Glutamatergic neuron (in vitro differentiated cells): ENCODE results near the gene EEFSEC. TPM values are rescaled to one million over a fixed set of nuclear protein-coding genes. Genes with fewer than 3 reads are reported as not detected.
A peak's percentile ranks its signal among the peaks of the same experiment; 100 is the strongest.

ENCODE experiments used
- DNase-seq: peaks from one replicate; pipeline ENCODE4 v3.0.0; 2022
- H3K27ac Mint-ChIP-seq: one replicate; pipeline ENCODE4 v1.8.0; 2020; ENCODE audit warnings: mild to moderate bottlenecking, mixed read lengths, inconsistent platforms; ENCODE audit not compliant: unreplicated experiment
- H3K27me3 Mint-ChIP-seq: one replicate; pipeline ENCODE4 v1.8.0; 2020; ENCODE audit warnings: mild to moderate bottlenecking, moderate library complexity, mixed read lengths, inconsistent platforms; ENCODE audit not compliant: unreplicated experiment
- H3K36me3 Mint-ChIP-seq: one replicate; pipeline ENCODE4 v1.8.0; 2020; ENCODE audit warnings: mild to moderate bottlenecking, mixed read lengths, inconsistent platforms; ENCODE audit not compliant: unreplicated experiment
- H3K4me1 Mint-ChIP-seq: one replicate; pipeline ENCODE4 v1.8.0; 2020; ENCODE audit warnings: mild to moderate bottlenecking, low read depth, mixed read lengths, inconsistent platforms; ENCODE audit not compliant: unreplicated experiment
- H3K4me3 Mint-ChIP-seq: one replicate; pipeline ENCODE4 v1.8.0; 2020; ENCODE audit warnings: mild to moderate bottlenecking, mixed read lengths, inconsistent platforms; ENCODE audit not compliant: unreplicated experiment
- H3K9me3 Mint-ChIP-seq: one replicate; pipeline ENCODE4 v1.8.0; 2020; ENCODE audit warnings: mild to moderate bottlenecking, moderate library complexity, mixed read lengths, inconsistent platforms; ENCODE audit not compliant: unreplicated experiment
- total RNA-seq: library from RNA; stranded (reverse); fragmentation: NEBNext Ultra II Directional; extraction: Animal tissue kit (Norgen Biotek cat#: 25700); gene quantifications from one replicate; pipeline ENCODE4 v1.2.1, GENCODE V29; 2021; ENCODE audit not compliant: unreplicated experiment
- TF ChIP-seq, protein P1 (sequence below): fragments of 200-600 bp; sonication (generic); IDR thresholded peaks from one replicate; pipeline ENCODE4 v1.5.0; 2021; ENCODE audit not compliant: partially characterized antibody, unreplicated experiment

Gene EEFSEC
- total RNA-seq, 1 donor from 2014 or later = 8.3 TPM

DNA sequence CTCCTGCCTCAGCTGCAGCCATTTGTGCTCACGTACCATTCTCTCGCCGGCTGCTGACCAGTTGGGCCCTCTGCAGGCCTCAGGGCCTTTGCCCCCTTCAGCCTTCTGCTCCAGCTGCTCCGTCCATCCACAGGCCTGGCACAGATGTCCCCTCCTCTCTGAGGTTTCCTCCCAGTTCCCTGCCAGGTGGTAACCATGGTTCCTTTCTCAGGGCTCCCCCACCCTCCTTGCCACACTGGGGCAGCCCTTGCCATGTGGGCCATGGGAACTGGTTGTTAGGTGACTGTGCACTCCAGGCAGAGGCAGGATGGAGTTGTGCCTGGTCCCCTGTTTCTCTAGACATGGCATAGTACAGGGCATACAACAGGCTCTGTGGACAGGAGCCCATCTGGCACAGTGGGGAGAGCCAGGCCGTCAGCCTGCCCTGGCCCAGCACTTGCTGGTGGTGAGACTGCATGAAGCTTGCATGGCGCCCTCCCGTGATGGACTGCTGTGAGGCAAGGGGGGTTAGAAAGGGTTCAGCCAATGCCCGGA lies 164.5 kb downstream of the EEFSEC start:
- TF ChIP-seq, protein P1, sequence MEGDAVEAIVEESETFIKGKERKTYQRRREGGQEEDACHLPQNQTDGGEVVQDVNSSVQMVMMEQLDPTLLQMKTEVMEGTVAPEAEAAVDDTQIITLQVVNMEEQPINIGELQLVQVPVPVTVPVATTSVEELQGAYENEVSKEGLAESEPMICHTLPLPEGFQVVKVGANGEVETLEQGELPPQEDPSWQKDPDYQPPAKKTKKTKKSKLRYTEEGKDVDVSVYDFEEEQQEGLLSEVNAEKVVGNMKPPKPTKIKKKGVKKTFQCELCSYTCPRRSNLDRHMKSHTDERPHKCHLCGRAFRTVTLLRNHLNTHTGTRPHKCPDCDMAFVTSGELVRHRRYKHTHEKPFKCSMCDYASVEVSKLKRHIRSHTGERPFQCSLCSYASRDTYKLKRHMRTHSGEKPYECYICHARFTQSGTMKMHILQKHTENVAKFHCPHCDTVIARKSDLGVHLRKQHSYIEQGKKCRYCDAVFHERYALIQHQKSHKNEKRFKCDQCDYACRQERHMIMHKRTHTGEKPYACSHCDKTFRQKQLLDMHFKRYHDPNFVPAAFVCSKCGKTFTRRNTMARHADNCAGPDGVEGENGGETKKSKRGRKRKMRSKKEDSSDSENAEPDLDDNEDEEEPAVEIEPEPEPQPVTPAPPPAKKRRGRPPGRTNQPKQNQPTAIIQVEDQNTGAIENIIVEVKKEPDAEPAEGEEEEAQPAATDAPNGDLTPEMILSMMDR = no peak
- H3K27me3 Mint-ChIP-seq = peaks cover 11% of the 10 kb centered on the region
- H3K4me3 Mint-ChIP-seq = no peak overlapping the region
- peak; percentile 53 for DNase-seq
- peaks cover 31% of the 10 kb centered on the region for H3K4me1 Mint-ChIP-seq
- H3K27ac Mint-ChIP-seq = peak overlapping the region; percentile 75
- peaks cover 17% of the 10 kb centered on the region for H3K9me3 Mint-ChIP-seq
- no peaks in the 10 kb centered on the region for H3K36me3 Mint-ChIP-seq

DNA sequence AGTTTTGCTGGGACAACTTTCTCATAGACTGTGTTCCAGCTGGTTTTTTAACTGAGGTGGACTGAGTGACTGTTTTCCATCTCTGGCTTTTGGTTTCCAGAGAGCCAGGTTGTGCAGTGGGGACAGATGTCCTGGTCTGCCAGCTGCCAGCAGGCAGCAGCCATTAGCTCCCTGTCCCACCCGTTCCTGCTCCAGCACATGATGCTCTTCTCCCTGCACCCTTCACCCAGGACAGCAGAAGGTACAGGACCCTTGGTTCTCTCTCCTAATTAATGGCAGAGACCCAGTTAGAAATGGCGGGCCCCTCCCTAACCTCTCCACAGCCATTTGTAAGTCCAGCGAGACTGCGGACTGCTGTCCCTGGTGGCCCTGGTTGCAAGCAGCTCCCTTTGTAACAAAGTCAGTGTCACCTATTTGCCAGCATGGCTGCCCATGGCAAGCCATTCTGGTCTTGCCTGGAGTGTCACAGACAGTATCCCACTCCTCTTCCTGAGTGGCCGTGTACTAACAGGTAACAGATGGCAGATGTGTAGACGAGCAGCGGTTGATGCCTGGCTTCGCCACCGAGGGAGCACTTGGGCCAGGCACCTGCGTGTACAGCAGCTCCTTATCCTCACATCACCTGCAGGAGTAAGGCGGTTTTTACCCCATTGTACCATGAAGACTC lies 165.1 kb downstream of the EEFSEC start:
- Mint-ChIP-seq H3K9me3 (peaks cover 17% of the 10 kb centered on the region), H3K27ac (peak overlapping the region; percentile 75)
- DNase-seq = no peak

DNA sequence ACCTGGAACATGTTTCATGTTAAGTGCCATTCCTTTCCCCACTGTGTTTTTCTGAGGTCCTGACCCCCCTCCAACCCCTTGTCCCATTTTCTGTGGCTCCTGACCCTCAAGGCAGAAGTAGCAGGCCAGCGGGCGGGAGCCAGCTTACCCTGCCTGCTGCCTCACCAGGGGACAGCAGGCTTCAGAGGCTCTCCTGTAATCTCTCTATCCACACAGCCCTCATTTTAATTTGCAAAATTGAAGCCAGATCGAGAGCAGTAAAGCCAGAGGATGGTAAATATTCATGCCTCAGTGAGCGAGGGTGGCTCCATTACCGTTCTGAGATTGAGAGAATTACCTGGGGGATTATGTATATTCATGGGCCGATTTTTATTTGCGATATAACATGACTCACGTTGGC lies 165.8 kb downstream of the EEFSEC start:
- H3K4me1 Mint-ChIP-seq = peaks cover 31% of the 10 kb centered on the region
- H3K27ac Mint-ChIP-seq = no peak overlapping the region
- H3K27me3 Mint-ChIP-seq = peaks cover 11% of the 10 kb centered on the region
- DNase-seq = no peak
- H3K36me3 Mint-ChIP-seq = no peaks in the 10 kb centered on the region
- TF ChIP-seq, protein P1 = no peak
- H3K9me3 Mint-ChIP-seq = peaks cover 17% of the 10 kb centered on the region
- no peak overlapping the region for H3K4me3 Mint-ChIP-seq

More for the DNA sequence above, 165.1 kb downstream of the EEFSEC start:
- H3K27me3 Mint-ChIP-seq = peaks cover 11% of the 10 kb centered on the region
- H3K4me1 Mint-ChIP-seq = peaks cover 31% of the 10 kb centered on the region
- TF ChIP-seq, protein P1 = no peak
- H3K36me3 Mint-ChIP-seq = no peaks in the 10 kb centered on the region
- no peak overlapping the region for H3K4me3 Mint-ChIP-seq

DNA sequence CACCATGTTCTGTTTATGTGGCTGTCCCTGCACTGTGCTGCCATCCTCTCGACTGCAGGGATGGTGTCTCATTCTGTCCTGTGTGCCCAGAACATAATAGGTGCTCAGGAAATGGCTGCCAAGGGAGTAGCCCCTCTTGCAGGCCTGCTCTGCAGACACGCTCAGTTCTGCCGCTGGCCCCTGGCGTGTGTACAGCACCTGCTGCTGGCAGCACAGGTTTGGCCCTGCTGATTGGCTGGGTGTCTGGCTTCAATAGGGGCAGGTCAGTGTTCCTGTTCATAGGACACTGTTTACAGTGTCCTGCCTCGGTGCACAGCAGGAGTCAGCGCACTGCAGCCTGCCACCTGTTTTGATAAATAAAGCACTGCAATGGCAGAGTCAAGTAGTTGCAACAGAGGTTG lies 166.5 kb downstream of the EEFSEC start:
- H3K27me3 Mint-ChIP-seq = peaks cover 11% of the 10 kb centered on the region
- H3K36me3 Mint-ChIP-seq = no peaks in the 10 kb centered on the region
- no peak overlapping the region for H3K4me3 Mint-ChIP-seq
- peaks cover 31% of the 10 kb centered on the region for H3K4me1 Mint-ChIP-seq
- no peak overlapping the region for H3K27ac Mint-ChIP-seq
- TF ChIP-seq, protein P1 = no peak
- no peak for DNase-seq
- H3K9me3 Mint-ChIP-seq = peaks cover 17% of the 10 kb centered on the region
